ENCODE results near the gene CYB5A.
"Not testable (repeated sequence)": the region's sequence is repeated elsewhere in the genome, so short reads cannot be mapped to it uniquely, and the experiment has no call there.

CYB5A gene

DNA sequence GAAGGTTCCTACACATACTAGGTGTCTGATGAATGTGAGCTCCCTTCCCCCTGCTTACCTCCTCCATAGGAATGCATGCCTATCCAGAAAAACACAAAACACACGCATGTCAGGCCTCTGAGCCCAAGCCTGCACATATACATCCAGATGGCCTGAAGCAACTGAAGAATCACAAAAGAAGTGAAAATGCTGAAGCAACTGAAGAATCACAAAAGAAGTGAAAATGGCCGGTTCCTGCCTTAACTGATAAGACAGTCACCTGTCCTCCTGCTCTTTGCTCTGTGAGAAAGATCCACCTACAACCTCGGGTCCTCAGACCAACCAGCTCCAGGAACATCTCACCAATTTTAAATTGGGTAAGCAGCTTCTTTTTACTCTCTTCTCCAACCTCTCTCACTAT is 1.2 kb upstream of the CYB5A start:
- FAIRE-seq, result not testable (repeated sequence)

DNA sequence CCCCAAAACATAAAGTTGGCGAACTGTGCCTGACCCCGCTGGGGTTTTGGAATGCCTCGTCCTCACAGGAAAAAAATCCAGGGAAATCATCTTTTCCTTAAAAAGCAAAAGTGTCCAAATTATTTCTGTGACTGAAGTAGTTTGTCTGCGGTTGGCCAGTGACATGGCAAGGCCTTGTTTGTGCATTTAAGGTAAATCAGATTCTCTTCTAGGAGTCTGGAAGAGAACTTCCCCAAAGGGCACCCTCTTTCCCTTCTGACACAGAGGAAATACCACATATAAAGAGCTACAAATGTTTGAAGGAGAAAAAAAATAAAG is 737 bp upstream of the CYB5A start:
- no peak for FAIRE-seq

DNA sequence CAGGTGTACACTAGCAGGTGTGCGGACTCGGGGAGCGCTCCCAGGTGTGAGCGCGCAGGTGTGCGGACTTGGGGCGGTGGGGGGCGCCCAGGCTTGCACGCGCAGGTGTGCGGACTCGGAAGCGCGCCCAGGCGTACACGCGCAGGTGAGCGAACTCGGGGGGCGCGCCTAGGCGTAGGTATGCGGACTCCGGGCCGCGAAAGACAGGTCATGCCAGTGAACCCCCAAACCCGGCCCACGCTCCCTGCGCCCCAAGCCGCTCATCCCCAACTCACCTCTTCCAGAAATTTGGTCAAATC is 342 bp downstream of the CYB5A start:
- no peak for FAIRE-seq

DNA sequence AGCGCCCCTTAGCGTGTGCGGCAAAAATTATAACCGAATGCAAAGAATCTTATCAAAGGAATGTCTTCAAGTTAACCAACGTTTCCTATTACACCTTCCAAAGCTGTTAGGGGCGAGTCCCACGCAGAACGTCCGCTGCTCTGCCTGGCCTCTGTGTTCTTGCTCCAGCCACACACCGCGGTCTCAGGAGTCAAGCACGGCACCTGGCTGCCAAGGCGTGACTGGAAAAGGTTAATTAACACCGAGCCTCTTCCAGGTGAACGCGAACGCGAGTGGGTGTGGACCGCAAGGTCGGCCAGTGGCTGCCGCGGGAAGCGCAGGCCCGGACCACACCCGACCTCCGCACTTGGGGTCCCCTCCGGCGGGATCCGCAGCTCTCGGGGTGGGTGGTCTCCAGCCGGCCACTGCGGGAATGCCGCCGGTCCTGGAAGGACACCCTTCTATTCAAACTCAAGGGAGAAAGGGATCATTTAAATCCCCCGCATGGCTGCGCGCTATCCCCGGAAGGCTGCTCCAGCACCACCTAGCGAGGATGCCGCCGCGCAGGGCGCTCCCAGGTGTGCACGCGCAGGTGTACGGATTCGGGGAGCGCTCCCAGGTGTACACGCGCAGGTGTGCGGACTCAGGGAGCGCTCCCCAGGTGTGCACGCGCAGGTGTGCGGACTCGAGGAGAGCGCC is 830 bp downstream of the CYB5A start:
- no peak for FAIRE-seq

DNA sequence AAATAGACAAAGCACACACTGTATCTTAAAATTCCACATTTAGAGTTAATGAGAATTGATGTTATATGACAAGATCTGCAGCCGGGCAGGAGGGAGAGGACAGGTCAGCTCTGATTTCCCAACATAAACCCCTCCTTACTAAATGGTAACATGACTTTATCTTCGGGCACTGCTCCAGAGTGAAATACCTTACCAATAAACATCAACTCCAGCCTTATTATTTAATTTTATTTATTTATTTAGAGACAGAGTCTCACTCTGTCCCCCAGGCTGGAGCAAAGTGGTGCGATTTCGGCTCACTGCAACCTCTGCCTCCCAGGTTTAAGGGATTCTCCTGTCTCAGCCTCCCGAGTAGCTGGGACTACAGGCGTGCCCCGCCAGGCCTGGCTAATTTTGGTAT is 1.7 kb downstream of the CYB5A start:
- FAIRE-seq, result no peak

DNA sequence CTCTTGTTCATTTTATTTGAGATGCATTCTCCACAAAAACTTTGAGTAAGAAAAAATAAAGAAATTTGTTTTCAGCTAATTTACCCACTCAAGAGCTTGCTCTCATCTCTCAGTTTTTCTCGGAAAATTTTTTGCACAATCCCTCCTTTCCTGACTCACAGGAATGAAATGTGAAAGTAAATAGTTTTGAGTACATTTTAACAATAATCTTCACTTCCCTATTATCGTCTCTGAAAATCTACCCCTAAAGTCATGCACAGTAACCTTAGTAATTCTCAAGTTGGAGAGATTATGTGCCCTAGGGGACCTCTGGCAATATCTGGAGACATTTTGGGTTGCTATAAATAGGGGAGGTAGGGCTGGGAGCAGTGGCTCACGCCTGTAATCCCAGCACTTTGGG is 2.6 kb downstream of the CYB5A start:
- FAIRE-seq, result no peak

DNA sequence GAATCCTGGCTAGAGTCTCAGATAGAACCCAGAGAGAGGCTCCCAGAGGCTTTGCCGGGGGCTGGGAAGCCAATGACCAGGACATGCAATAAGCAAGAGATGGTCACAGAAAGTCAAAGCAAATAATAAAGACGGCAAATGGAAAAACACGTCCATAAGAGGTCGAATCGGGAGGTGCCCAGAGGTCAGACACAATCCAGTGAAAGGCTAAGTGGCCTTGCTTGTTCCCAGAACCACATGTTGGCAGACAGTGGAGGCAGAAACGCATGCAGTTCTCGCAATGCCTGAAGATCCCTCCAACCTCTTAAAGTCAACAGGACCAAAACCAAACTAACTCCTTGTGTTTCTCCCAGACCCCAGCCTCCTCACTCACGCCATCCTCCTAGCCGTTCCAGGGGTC is 3.0 kb downstream of the CYB5A start:
- FAIRE-seq, result no peak

DNA sequence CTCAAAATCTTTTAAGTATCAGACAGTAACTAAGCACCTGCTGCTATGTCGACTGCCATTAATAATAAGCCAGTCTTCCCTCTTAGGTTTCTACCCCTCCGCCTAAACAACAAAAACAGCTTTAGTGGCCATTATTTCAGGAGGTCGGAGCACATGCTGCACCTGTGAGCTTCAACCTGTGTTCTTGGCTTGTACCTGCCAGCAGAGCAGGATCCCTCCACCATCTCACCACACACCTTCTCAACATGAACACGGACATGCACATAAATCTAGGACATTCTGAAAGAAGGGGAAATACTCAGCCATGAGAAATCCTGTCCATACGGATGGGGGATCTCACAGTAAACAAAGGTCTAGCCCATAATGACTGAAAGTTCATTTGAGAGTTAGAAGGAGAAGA is 3.7 kb downstream of the CYB5A start:
- no peak for FAIRE-seq

DNA sequence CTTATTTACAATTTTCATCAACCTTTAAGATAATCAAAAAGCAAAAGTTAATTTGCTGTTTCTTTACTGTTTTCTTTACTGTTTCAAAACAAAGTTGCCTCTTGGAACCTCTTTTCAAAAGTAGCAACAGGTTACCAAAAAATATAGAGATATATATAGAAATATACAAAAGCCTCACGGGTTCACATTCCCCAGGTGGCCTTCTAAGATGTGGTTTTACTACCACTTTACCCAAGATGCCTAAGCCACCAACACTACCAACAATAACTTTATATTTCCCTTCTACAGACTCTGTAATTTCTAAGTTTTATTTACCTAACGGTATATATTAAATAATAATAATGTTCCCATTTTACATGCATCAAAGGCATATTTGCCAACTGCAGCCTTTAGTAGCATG is 4.9 kb downstream of the CYB5A start:
- FAIRE-seq, result no peak

DNA sequence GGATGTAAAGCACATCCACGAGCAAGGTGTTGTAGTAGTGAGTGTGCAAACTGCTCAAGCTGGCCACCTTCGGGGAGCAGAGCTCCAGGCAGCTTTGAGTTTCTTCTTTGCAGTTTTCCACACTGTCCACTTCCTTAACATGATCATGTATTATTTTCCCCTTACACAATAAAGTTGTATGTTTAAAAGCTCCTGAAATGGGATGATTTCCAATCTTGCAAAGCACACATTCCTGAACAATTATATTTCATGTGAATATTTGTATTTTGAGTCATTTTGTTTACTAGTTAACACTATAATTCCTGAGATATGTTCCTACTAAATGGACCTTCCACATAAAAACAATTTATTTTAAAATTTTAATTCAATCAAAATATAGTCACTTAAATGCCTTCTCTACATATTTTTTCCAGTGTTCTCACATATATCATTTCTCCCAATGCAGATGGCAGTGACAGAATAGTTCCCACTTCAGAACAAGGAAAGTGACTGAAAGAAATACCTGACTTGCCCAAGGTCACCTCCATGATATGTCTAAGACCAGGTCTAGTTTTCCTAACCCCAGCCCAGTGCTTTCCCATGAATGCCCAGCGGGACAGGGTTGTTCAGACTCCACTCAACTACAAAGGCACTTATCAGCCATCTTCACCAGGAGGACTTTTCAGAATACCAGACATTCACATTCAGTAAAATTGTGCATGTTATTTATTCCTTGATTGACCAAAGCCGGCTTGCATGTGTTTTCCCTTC is 5.5 kb downstream of the CYB5A start:
- no peak for FAIRE-seq

DNA sequence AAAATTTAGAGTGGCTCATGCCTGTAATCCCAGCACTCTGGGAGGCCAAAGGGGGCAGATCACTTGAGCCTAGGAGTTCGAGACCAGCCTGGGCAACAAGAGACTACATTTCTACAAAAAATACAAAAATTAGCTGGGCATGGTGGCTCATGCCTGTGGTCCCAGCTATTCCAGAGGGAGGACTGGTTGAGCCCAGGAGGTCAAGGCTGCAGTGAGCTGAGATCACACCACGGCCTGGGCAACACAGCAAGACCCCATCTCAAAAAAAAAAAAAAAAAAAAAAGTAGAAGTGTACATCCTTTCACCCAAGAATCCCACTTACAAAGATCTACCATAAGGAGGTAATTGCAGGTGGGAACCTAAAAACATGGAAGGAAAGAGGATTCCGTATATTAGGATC is 6.2 kb downstream of the CYB5A start:
- FAIRE-seq, result not testable (repeated sequence)

DNA sequence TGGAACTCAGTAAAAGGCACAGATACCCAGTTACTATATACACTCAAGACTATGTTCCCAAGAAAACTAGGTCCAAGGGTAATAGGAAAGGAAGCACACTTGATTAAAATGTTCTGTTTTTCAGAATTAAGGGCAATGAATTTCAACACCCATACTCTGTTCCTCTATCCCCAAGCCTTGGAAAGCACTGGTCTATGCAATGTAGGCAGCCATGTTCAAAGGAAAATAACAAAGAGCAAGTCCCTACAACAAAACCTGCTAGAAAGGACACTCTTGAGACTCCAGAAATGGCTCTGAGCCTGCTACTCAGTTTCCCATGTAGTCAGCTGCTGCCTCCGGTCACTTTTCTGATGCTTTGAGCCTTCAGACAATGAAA is 6.8 kb downstream of the CYB5A start:
- no peak for FAIRE-seq

DNA sequence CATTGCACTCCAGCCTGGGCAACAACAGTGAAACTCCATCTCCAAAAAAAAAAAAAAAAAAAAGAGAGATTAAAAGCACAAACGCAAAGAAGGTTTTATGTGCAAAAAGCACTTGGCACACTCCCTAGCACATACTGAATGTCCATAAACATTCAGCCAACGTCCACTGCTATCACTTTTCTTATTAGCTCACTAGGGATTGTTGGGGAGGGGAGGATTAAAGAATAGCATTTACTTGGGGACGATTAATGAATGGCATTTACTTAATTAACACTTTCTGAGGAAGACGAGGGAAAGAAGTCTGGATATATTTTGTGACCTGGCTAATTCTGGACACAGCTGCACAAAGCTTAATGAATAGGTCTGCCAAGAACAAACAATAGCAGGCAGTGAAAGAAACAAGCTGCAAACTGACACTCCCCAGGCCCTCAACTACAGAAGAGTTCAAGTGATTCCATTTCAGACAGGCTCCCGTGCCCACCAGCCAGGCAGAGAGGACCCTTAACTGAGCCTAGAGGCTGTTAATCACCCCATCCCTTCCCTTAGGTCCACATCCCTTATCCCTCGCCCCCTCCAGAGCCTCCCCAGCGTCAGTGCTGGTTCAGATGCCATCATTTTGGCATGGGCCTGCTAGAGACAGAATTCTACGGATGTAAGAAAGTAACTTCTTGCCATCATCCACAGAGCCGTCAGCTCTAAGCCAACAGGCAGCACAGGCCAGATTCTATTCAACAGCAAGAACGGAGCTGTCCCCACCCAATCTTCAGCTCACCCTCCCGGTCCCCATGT is 7.4 kb downstream of the CYB5A start:
- no peak for FAIRE-seq

DNA sequence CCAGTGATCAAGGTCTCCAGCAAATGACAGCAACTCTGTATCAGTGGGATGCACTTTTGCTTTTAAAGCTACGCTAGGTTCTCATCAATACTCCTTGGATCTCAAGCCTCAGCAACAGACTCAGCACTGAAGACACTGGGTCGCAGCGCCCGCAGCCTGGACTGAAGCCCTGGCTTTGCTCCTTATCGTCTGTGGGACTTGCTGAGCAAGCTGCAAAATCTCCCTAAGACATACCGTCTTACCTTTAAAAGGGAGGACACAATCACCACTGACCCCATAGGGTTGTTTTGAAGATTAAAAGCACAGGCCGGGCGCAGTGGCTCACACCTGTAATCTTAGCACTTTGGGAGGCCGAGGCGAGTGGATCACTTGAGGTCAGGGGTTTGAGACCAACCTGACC is 8.1 kb downstream of the CYB5A start:
- no peak for FAIRE-seq

DNA sequence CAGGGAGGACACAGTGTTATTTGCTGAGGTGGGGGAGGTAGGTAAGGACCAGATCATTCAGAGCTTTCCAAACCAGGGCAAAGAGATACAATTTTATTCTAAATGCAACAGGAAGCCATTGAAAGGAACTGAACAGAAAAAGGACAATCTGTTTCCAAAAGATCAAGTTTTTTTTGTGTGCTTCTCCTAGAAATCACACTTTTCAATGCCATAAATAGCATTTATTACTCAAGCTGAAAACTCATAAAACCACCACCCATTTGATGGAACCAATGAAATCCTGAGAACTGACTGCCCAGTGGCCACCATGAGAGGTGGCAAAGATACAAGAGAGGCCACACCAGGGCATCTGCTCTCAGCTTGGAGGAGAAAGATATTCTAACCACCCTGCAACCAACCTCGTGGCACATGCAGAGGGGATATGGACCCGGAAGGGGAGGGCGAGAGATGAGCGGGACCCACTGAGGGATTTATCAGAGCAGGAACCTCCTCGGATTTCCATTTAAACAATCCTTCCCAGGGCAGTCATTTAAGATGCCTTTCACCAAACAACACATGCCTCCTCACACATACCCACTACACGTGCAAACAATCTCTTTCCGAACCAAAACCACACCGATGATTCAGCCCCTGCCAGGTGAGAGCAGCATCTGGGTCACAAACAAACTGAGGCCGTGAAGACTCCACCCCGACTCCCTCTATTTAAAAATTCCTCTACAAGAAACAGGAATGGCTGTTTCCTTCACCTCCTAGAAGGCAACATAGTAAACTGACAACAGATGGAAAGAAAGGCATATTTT is 8.8 kb downstream of the CYB5A start:
- FAIRE-seq, result no peak

DNA sequence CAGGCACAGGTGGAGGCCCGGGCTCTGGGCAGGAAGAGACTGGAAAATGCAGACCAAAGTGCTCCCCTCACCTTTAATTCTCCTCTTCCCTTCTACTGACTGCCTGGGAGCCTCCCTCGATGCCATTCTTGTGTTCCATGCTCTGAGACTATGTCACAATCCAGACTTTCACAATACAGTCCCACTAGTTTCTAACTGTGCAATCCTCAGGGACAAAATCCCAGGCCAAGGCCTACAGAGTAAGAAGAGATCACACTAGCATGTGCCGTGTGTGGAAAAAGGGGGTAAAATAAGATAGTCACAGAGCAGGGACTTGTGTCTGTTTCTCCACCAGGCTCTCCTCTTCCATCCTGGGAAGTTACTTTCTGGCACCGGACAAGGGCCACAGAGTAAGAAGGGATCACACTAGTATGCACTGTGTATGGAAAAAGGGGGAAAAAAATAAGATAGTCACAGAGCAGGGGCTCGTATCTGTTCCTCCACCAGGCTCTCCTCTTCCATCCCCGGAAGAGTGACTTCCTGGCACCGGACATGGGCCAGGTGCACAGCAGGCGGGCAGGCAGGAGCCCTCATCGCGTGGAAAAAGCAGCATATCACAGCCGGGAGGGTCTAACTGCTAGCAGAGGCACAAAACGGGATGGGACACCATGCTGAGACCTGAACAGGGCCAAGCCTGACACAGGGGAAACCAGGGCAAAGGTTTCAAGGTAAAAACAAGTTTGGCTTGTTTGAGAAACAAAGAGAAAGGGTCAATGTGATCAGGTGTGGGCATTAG is 9.6 kb downstream of the CYB5A start:
- FAIRE-seq, result no peak

DNA sequence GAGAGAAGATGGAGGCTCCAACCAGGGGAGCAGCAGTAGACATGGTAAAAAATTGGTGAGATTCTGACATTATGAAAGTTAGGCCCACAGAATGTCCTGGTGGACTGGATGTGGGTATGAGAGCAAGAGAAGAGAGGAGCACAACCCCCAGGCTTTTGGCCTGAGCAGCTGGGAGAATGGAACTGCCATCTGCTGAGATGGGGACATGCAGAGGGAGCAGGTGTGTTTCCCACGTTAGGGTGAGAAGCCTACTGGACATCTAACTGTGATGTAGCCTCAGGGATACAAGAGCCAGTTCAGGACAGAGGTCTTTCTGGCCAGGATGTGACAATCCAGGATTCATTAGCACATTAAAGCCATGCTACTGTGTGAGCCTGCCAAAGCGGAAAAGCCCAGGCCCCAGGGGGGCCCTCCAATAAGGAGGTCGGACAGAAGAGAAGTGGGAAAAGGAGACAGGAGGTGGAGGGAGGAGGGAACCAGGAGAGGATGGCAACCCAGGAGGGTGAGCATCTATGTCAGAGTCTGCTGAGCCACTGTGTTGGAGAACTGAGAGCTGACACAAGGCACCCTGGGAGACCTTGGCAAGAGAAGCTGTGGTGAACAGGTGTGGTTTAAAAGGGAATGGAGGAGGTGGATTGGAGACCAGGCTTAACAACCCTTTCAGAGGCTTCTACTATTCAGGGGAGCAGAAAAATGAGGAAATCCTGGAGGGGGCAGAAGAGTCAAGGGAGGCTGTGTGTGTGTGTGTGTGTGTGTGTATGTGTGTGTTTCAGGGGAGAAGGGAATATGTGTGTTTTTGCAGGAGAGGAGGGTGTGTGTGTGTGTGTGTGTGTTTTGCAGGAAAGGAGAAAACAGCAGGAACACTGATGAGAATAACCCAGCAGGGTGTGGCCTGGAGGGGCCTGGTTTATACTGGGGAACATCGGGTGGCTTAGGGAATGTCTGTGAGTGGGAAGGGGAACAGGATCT is 10.5 kb downstream of the CYB5A start:
- no peak for FAIRE-seq

DNA sequence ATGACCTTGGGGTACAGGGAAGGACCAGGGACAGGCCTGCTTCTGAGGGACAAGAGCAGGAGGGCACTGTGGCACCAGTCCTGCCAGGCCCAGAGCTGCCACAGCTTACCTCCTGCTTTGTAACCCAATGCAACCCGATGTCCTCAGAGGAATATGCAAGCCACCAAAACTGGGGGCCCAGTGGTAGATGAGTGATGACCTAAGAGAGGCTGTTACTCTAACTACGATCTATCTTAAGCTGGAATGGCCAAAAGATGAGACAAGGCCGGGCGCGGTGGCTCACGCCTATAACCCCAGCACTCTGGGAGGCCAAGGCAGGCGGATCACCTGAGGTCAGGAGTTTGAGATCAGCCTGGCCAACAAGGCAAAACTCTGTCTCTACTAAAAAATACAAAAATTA is 12.8 kb downstream of the CYB5A start:
- no peak for FAIRE-seq

DNA sequence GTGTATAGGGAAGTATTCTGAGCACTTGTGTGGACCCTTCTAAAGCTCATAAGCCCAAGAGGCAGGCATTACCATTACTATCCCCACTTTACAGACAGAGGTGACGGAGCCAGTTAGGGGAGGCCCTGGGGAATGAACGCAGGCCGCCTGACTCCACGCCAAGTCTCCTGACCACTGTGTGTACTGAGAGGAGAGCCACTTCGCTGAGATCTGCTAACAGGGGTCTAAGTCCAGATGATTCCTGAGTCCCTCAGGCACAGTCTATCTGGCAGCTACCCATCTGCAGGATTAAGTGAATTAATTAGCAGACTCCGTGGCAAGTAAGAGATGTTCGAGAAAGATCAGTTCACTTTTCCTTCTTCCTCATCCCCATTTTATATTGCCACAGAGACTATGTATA is 13.7 kb downstream of the CYB5A start:
- no peak for FAIRE-seq

DNA sequence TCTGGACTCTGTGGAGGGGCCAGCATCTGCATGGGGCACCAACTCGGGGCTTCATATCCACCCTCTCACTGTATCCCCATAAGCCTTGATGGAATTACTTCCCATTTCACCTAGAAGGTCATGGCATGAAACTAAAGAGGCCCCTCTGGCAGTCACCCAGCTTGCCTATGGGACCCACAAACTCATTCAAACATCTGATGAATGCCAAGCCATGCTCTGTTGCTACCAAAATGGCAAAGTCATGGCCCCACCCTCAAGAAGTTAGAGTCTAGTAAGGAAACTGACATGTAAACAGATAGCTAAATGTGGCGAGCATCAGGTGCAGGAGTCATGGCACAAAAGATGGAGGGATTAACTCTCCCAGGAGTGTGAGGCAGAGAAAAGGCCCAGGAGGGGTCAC is 14.5 kb downstream of the CYB5A start:
- no peak for FAIRE-seq

DNA sequence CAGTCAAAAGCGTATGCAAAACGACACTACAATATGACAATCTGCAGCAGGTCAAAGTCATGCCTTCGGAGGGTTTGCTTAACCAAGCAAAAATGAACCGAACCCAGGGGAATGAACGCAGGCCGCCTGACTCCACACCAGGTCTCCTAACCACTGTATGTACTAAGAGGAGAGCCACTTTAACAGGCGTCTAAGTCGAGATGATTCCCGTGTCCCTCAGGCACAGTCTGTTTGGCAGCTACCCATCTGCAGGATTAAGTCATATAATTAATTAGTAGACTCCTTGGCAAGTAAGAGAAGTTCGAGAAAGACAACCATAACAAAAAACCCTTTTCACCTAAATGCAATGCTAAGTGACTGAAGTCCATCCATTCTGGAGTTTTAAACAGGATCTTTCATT is 15.2 kb downstream of the CYB5A start:
- no peak for FAIRE-seq

DNA sequence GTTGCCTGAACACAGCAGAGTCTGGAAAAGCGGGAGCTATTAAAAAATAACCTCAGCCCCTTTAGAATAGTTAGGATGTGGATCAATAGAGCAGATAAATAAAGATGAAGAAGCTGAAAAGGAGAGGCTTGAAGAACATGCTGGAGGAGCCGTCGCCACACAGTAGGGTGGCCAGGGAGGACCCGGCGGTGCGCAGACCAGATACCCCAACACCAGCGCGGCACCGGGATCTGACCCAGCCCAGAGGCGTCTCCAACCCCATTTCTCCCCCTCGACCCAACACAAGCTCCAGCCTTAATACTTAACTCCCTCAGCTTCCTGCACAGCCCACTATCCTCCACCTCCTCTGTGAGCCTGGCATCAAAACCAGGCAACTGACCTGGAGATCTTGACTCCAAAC is 16.0 kb downstream of the CYB5A start:
- no peak for FAIRE-seq
